WTC11 (cell line): Measurements from ENCODE around the gene PPP1R11. TPM values are rescaled to one million over a fixed set of nuclear protein-coding genes. Genes with fewer than 3 reads are reported as not detected.

Experiments used
- FOXP1 ChIP-seq: sonication (generic); formaldehyde crosslinking; IDR thresholded peaks from 2 replicates; pipeline ENCODE4 v1.8.0; 2022; ENCODE audit warnings: missing genetic modification reagents, mild to moderate bottlenecking, moderate library complexity, borderline replicate concordance
- GRHL2 ChIP-seq: fragments of 250-450 bp; sonication (Bioruptor Pico); IDR thresholded peaks from 2 replicates; pipeline ENCODE4 v1.8.0; 2022; ENCODE audit warnings: mild to moderate bottlenecking, moderate library complexity; ENCODE audit not compliant: insufficient replicate concordance, severe bottlenecking
- JAZF1 ChIP-seq: fragments of 250-450 bp; sonication (Bioruptor Pico); IDR thresholded peaks from 2 replicates; pipeline ENCODE4 v1.9.0; 2021; ENCODE audit warnings: moderate library complexity, mild to moderate bottlenecking, inconsistent platforms
- MXD4 ChIP-seq: fragments of 250-450 bp; sonication (Bioruptor Pico); IDR thresholded peaks from 2 replicates; pipeline ENCODE4 v1.8.0; 2021; ENCODE audit warnings: mild to moderate bottlenecking, moderate library complexity, borderline replicate concordance
- MYBL2 ChIP-seq: sonication (generic); formaldehyde crosslinking; IDR thresholded peaks from 2 replicates; pipeline ENCODE4 v1.8.1; 2023; ENCODE audit warnings: mild to moderate bottlenecking, moderate library complexity, missing genetic modification reagents
- NFYB ChIP-seq: sonication (generic); formaldehyde crosslinking; conservative IDR thresholded peaks from 2 replicates; pipeline ENCODE4 v1.8.0; 2022; ENCODE audit warnings: low read depth, missing genetic modification reagents
- ZNF671 ChIP-seq: fragments of 250-450 bp; sonication (Bioruptor Pico); IDR thresholded peaks from 2 replicates; pipeline ENCODE4 v1.8.0; 2021; ENCODE audit warnings: mild to moderate bottlenecking
- total RNA-seq: library from RNA; stranded (reverse); gene quantifications from 3 replicates; pipeline ENCODE4 v1.2.3, GENCODE V29; 2021
- TF ChIP-seq, protein P1 (sequence below): fragments of 250-450 bp; sonication (Bioruptor Pico); IDR thresholded peaks from 2 replicates; pipeline ENCODE4 v1.8.0; 2021; ENCODE audit warnings: mild to moderate bottlenecking
- TF ChIP-seq, protein P2 (sequence below): sonication (generic); formaldehyde crosslinking; IDR thresholded peaks from 2 replicates; pipeline ENCODE4 v1.8.0; 2023; ENCODE audit warnings: missing genetic modification reagents
- TF ChIP-seq, protein P3 (sequence below): sonication (generic); formaldehyde crosslinking; IDR thresholded peaks from 2 replicates; pipeline ENCODE4 v1.8.0; 2022; ENCODE audit warnings: missing genetic modification reagents
- TF ChIP-seq, protein P4 (sequence below): sonication (generic); formaldehyde crosslinking; IDR thresholded peaks from 2 replicates; pipeline ENCODE4 v1.8.0; 2022; ENCODE audit warnings: mild to moderate bottlenecking, missing genetic modification reagents
- TF ChIP-seq, protein P5 (sequence below): sonication (generic); formaldehyde crosslinking; IDR thresholded peaks from 2 replicates; pipeline ENCODE4 v1.8.1; 2023; ENCODE audit warnings: mild to moderate bottlenecking, missing genetic modification reagents, moderate library complexity
- TF ChIP-seq, protein P6 (sequence below): fragments of 250-450 bp; sonication (Bioruptor Pico); IDR thresholded peaks from 2 replicates; pipeline ENCODE4 v1.9.0; 2021; ENCODE audit warnings: mild to moderate bottlenecking
- TF ChIP-seq, protein P7 (sequence below): sonication (generic); formaldehyde crosslinking; IDR thresholded peaks from 2 replicates; pipeline ENCODE4 v1.8.1; 2023; ENCODE audit warnings: mild to moderate bottlenecking, moderate library complexity, missing genetic modification reagents

Gene PPP1R11
- total RNA-seq, 1 experiment from 2014 or later, result 25.0 TPM

DNA sequence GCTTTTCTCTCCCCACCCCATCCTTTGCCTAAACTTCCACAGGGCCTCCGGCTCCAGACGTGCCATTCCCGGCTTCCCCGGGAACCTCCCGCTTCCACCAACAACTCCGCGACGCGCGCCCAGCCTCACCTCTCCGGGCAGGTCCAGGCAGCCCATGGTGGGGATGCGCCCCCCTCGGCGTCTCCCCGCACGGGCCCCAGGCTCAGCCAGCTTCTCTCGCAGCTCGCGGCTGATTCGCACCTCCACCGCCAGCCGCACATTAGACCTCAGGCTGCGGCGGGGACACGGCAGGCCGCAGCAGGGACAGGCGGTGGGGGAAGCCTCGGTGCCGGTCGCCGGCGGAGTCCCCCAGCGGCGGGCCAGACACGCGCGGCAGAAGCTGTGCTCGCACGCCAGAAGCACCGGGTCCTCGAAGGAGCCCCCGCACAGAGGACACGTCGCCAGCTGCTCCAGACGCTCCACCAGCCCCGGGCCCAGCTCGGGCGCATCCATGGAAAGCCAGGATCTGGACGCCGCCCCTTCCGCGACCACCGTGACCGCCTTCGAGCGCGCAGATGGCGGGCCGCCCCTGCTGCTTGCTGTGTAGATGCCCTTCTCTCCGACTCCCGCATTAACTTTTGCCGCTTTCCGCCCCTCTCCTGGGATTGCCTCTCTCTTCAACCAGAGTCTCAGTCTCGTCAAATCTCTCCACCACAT lies 8.2 kb downstream of the PPP1R11 start, which contains the start of gene RNF39 (continued):
- TF ChIP-seq, protein P1, sequence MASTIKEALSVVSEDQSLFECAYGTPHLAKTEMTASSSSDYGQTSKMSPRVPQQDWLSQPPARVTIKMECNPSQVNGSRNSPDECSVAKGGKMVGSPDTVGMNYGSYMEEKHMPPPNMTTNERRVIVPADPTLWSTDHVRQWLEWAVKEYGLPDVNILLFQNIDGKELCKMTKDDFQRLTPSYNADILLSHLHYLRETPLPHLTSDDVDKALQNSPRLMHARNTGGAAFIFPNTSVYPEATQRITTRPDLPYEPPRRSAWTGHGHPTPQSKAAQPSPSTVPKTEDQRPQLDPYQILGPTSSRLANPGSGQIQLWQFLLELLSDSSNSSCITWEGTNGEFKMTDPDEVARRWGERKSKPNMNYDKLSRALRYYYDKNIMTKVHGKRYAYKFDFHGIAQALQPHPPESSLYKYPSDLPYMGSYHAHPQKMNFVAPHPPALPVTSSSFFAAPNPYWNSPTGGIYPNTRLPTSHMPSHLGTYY (CRISPR knock-in tag), result no peak
- TF ChIP-seq, protein P2, sequence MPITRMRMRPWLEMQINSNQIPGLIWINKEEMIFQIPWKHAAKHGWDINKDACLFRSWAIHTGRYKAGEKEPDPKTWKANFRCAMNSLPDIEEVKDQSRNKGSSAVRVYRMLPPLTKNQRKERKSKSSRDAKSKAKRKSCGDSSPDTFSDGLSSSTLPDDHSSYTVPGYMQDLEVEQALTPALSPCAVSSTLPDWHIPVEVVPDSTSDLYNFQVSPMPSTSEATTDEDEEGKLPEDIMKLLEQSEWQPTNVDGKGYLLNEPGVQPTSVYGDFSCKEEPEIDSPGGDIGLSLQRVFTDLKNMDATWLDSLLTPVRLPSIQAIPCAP (CRISPR knock-in tag), result 0 out of 2 replicates have a peak, but pooled peaks have one; percentile 53
- TF ChIP-seq, protein P3, sequence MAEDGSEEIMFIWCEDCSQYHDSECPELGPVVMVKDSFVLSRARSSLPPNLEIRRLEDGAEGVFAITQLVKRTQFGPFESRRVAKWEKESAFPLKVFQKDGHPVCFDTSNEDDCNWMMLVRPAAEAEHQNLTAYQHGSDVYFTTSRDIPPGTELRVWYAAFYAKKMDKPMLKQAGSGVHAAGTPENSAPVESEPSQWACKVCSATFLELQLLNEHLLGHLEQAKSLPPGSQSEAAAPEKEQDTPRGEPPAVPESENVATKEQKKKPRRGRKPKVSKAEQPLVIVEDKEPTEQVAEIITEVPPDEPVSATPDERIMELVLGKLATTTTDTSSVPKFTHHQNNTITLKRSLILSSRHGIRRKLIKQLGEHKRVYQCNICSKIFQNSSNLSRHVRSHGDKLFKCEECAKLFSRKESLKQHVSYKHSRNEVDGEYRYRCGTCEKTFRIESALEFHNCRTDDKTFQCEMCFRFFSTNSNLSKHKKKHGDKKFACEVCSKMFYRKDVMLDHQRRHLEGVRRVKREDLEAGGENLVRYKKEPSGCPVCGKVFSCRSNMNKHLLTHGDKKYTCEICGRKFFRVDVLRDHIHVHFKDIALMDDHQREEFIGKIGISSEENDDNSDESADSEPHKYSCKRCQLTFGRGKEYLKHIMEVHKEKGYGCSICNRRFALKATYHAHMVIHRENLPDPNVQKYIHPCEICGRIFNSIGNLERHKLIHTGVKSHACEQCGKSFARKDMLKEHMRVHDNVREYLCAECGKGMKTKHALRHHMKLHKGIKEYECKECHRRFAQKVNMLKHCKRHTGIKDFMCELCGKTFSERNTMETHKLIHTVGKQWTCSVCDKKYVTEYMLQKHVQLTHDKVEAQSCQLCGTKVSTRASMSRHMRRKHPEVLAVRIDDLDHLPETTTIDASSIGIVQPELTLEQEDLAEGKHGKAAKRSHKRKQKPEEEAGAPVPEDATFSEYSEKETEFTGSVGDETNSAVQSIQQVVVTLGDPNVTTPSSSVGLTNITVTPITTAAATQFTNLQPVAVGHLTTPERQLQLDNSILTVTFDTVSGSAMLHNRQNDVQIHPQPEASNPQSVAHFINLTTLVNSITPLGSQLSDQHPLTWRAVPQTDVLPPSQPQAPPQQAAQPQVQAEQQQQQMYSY (CRISPR knock-in tag), result peak; percentile 43
- TF ChIP-seq MYBL2 (CRISPR knock-in tag) (0 out of 2 replicates have a peak, but pooled peaks have one; percentile 14), JAZF1 (CRISPR knock-in tag) (no peak), NFYB (no peak), MXD4 (CRISPR knock-in tag) (no peak), ZNF671 (CRISPR knock-in tag) (no peak), GRHL2 (CRISPR knock-in tag) (no peak), FOXP1 (CRISPR knock-in tag) (0 out of 2 replicates have a peak, but pooled peaks have one; percentile 37)
- TF ChIP-seq, protein P4, sequence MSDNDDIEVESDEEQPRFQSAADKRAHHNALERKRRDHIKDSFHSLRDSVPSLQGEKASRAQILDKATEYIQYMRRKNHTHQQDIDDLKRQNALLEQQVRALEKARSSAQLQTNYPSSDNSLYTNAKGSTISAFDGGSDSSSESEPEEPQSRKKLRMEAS (CRISPR knock-in tag), result peak; percentile 76
- TF ChIP-seq, protein P5, sequence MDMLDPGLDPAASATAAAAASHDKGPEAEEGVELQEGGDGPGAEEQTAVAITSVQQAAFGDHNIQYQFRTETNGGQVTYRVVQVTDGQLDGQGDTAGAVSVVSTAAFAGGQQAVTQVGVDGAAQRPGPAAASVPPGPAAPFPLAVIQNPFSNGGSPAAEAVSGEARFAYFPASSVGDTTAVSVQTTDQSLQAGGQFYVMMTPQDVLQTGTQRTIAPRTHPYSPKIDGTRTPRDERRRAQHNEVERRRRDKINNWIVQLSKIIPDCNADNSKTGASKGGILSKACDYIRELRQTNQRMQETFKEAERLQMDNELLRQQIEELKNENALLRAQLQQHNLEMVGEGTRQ (CRISPR knock-in tag), result no peak
- TF ChIP-seq, protein P6, sequence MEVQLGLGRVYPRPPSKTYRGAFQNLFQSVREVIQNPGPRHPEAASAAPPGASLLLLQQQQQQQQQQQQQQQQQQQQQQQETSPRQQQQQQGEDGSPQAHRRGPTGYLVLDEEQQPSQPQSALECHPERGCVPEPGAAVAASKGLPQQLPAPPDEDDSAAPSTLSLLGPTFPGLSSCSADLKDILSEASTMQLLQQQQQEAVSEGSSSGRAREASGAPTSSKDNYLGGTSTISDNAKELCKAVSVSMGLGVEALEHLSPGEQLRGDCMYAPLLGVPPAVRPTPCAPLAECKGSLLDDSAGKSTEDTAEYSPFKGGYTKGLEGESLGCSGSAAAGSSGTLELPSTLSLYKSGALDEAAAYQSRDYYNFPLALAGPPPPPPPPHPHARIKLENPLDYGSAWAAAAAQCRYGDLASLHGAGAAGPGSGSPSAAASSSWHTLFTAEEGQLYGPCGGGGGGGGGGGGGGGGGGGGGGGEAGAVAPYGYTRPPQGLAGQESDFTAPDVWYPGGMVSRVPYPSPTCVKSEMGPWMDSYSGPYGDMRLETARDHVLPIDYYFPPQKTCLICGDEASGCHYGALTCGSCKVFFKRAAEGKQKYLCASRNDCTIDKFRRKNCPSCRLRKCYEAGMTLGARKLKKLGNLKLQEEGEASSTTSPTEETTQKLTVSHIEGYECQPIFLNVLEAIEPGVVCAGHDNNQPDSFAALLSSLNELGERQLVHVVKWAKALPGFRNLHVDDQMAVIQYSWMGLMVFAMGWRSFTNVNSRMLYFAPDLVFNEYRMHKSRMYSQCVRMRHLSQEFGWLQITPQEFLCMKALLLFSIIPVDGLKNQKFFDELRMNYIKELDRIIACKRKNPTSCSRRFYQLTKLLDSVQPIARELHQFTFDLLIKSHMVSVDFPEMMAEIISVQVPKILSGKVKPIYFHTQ (CRISPR knock-in tag), result no peak
- TF ChIP-seq, protein P7, sequence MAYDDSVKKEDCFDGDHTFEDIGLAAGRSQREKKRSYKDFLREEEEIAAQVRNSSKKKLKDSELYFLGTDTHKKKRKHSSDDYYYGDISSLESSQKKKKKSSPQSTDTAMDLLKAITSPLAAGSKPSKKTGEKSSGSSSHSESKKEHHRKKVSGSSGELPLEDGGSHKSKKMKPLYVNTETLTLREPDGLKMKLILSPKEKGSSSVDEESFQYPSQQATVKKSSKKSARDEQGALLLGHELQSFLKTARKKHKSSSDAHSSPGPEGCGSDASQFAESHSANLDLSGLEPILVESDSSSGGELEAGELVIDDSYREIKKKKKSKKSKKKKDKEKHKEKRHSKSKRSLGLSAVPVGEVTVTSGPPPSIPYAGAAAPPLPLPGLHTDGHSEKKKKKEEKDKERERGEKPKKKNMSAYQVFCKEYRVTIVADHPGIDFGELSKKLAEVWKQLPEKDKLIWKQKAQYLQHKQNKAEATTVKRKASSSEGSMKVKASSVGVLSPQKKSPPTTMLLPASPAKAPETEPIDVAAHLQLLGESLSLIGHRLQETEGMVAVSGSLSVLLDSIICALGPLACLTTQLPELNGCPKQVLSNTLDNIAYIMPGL (CRISPR knock-in tag), result no peak
